Activated CD8-positive, alpha-beta memory T cell treated with anti-CD3 and anti-CD28 coated beads for 48 hours (primary cell): ENCODE measurements around the gene PHLDA1.
A peak's percentile ranks its signal among the peaks of the same experiment; 100 is the strongest.
"Not testable (repeated sequence)": the region's sequence is repeated elsewhere in the genome, so short reads cannot be mapped to it uniquely, and the experiment has no call there.

ENCODE experiments used
- DNase-seq, 3 experiments: peaks; one replicate each; pipeline ENCODE4 v3.0.0-alpha.2; 2020; ENCODE audit warnings: low read depth in 2 of 3, low spot score in 2 of 3

Gene PHLDA1

DNA sequence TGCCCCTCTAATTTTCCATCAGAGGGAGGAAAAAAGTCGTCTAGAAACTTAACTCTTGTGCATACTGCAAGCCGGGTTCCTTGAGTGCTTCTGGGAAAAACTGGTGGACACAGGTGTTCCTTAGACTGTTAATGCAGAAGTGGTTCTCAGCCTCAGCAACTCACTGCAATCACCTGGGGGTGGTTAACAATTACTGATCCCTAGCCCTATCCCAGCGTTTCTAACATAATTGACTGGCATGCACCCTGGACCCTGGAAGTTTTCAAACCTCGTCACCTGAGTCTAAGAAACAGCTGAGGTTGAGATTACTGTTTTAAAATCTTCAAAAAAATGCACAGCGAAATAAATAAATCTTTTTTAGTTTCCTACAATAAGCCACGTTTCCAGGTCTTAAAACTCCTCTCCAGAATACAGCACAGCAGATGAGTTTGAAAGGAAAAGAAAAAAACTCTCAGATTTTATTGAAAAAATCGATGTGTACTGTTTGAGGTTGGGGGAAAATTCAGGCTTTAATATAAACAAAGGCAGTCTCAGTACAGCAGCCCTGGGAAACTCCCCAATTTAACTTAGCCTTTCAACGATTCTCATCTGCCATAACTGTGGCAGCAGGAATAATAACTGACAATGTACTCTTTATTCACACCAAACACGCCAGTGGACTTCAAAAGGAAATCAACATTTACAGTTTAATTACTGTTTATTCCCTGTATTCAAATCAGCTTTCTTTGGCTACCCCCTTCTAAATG is 45.4 kb downstream of the PHLDA1 start:
- no peak for DNase-seq

- no peak for DNase-seq
These were observed 46.0 kb downstream of the PHLDA1 start for GRCh38 chr12:75985566-75985965.

DNA sequence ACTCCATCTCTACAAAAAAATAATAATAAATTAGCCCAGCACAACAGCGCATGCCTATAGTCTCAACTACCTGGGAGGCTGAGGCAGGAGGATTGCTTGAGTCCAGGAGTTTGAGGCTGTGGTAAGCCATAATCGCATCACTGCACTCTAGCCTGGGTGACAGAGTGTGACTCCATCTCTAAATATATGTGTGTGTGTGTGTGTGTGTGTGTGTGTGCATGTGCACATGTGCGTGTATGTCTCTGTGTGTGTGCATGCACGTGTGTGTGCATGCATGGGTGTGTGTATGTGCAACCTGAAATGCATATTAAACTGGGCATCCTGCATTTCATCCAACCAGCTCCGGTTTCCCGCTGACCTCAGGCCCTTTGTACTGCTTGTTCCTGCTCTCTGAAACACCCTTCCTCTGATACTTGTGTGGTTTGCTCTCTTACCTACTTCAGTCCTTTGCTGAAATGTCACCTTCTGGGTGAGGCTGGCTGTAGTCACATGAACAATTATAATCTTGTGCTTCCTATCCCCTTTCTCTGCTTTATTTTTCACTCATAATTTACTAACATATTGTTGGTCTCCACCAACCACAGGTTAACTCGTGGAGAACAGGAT is 46.9 kb downstream of the PHLDA1 start:
- DNase-seq, result no peak

- not testable (repeated sequence) for DNase-seq
These were observed 47.7 kb downstream of the PHLDA1 start for GRCh38 chr12:75983851-75984250.

DNA sequence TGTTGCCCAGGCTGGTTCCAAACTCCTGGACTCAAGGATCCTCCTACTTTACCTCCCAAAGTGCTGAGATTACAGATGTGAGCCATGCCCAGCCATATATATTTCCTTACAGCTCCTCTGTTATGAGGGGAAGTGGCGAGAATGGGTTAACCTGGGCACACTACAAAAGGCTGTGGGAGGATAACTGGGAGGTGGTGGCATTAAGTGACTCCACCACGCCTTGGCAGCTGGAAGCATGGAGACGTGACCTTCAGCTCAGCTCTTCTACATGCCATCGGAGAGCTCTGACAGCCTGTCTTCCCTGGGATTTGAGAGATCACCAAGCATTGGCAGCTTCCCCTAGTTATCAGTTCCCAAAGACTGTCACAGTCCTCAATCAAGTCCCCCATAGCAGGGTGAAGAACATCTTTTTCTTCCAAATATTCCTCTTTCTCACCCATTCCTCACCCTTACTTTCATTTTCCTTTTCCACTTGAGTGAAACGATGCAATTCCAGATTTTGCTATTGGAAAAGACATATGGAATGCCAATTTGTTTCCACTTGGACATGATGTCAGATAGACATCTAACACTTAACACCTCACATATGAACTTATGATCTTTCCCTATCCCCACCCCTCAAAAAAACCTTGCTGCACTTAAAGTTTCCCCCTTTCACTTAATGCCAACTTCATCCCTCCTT is 48.5 kb downstream of the PHLDA1 start:
- DNase-seq, result no peak

DNA sequence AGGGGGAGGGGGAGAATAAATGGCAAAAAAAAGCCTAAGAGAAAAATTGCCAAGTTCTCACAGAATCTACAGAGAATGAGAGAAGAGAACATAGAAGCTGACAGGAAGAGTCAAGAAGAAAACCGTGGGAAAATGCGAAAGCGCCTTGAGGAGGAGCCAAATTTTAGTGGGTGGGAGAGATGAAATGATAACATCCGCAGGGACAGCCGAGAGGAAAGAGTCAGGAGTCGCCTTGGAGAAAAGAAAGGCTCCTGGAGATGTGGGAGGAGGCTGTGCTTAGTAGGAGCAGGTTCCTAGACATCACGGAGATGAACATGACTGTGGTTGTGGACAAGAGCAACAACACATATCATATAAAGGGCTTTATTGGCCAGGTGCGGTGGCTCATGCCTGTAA is 49.4 kb downstream of the PHLDA1 start:
- no peak for DNase-seq

GRCh38 chr12:75981247-75982168 is 50.1 kb downstream of the PHLDA1 start:
- DNase-seq, result no peak

DNA sequence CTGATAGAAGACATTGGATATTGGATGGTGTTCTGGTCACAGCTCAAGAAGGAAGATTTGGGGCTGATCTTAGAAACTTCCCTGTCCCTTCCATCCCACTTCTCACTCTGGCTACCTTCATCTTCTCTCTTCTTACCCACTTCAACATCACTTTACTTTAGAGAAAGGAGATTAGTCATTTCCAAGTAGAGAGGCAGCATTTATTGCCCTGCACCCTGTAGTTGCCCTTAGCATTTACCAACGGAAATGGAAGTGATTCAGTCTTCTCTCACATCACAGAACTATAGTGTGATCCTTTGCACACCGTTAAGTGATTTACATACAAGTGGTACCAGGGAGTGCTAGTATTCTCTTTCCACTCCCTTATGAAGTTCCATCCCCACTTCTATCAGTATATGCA is 52.4 kb downstream of the PHLDA1 start:
- DNase-seq, result no peak

- no peak for DNase-seq
These were observed 52.9 kb downstream of the PHLDA1 start for GRCh38 chr12:75978677-75979076.

GRCh38 chr12:75977952-75978671 is 53.5 kb downstream of the PHLDA1 start:
- peak in 2 of 3 experiments; percentile 35 to 56 for DNase-seq

- no peak for DNase-seq
These were observed 54.0 kb downstream of the PHLDA1 start for GRCh38 chr12:75977590-75977951.

GRCh38 chr12:75976913-75977312 is 54.7 kb downstream of the PHLDA1 start:
- no peak for DNase-seq

DNA sequence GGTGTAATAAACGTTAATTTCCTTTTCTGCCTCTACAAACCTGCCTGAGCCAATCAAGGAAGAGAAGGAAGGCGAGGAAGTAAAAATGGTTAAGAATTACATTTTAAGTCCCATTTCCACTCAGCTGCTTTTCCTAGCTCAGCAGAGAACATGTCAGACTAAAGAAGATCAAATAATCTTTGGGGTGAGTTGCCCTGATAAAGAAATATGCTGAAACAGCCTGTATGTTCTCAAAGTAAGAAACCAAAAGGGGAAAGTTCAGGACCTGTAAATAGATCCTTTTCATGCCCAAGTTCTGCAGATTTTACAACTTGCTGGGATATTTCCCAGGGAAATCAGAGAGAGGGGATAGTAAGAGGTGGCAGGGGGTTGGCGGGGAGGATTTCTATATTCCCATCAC is 55.5 kb downstream of the PHLDA1 start:
- DNase-seq, result no peak

- no peak for DNase-seq
These were observed 55.9 kb downstream of the PHLDA1 start for GRCh38 chr12:75975702-75976101.
